H9 (cell line): ENCODE measurements around the gene RNGTT. TPM values are rescaled to one million over a fixed set of nuclear protein-coding genes. Genes with fewer than 3 reads are reported as not detected.

ENCODE experiments used
- DNase-seq: peaks from one replicate; pipeline ENCODE4 v3.0.0-alpha.2; 2017
- H2AFZ ChIP-seq: one replicate; pipeline ENCODE4 v1.6.1; 2013; ENCODE audit warnings: mild to moderate bottlenecking, low read length, control low read depth, moderate library complexity
- H2AK5ac ChIP-seq: 2 replicates; pipeline ENCODE4 v1.6.1; 2013; ENCODE audit warnings: low read length, control low read depth, mixed read lengths; ENCODE audit not compliant: insufficient read length
- H2BK120ac ChIP-seq: one replicate; pipeline ENCODE4 v1.6.1; 2013; ENCODE audit warnings: low read depth, mild to moderate bottlenecking, low read length, control low read depth, inconsistent platforms; ENCODE audit not compliant: poor library complexity, severe bottlenecking
- H2BK12ac ChIP-seq: 2 replicates; pipeline ENCODE4 v1.6.1; 2013; ENCODE audit warnings: low read length, control low read depth, mixed read lengths, low read depth; ENCODE audit not compliant: insufficient read length
- H2BK15ac ChIP-seq: 2 replicates; pipeline ENCODE4 v1.6.1; 2013; ENCODE audit warnings: low read depth, low read length, control low read depth
- H2BK20ac ChIP-seq: one replicate; pipeline ENCODE4 v1.6.1; 2013; ENCODE audit warnings: low read depth, mild to moderate bottlenecking, low read length, control low read depth, inconsistent platforms; ENCODE audit not compliant: poor library complexity, severe bottlenecking
- H2BK5ac ChIP-seq: 2 replicates; pipeline ENCODE4 v1.6.1; 2013; ENCODE audit warnings: low read length, control low read depth, mixed read lengths; ENCODE audit not compliant: insufficient read length
- H3K14ac ChIP-seq: 2 replicates; pipeline ENCODE4 v1.6.1; 2013; ENCODE audit warnings: low read length, control low read depth; ENCODE audit not compliant: insufficient read depth
- H3K18ac ChIP-seq: 2 replicates; pipeline ENCODE4 v1.6.1; 2013; ENCODE audit warnings: low read depth, mild to moderate bottlenecking, mixed read lengths, low read length, control low read depth; ENCODE audit not compliant: insufficient read length
- H3K23ac ChIP-seq: 2 replicates; pipeline ENCODE4 v1.6.1; 2013; ENCODE audit warnings: low read length, control low read depth, mixed read lengths, low read depth; ENCODE audit not compliant: insufficient read length
- H3K23me2 ChIP-seq: 2 replicates; pipeline ENCODE4 v1.6.1; 2013; ENCODE audit warnings: low read depth, mild to moderate bottlenecking, mixed read lengths, low read length, control low read depth; ENCODE audit not compliant: insufficient read length, poor library complexity, severe bottlenecking
- H3K27ac ChIP-seq: 2 replicates; pipeline ENCODE4 v1.5.1; 2013; ENCODE audit warnings: low read length, control low read depth, mixed read lengths, low read depth; ENCODE audit not compliant: insufficient read length
- H3K27me3 ChIP-seq: 2 replicates; pipeline ENCODE4 v1.6.1; 2013; ENCODE audit warnings: low read length, control low read depth, inconsistent platforms; ENCODE audit not compliant: insufficient read depth
- H3K4ac ChIP-seq: 2 replicates; pipeline ENCODE4 v1.6.1; 2013; ENCODE audit warnings: low read depth, mild to moderate bottlenecking, control low read depth, inconsistent platforms, low read length, moderate library complexity
- H3K4me1 ChIP-seq: 2 replicates; pipeline ENCODE4 v1.6.1; 2013; ENCODE audit warnings: low read length, control low read depth, inconsistent platforms; ENCODE audit not compliant: insufficient read depth
- H3K4me2 ChIP-seq: 2 replicates; pipeline ENCODE4 v1.6.1; 2013; ENCODE audit warnings: low read length, control low read depth, mixed read lengths; ENCODE audit not compliant: insufficient read length, insufficient read depth
- H3K56ac ChIP-seq: 2 replicates; pipeline ENCODE4 v1.6.1; 2013; ENCODE audit warnings: low read depth, mild to moderate bottlenecking, mixed read lengths, low read length, control low read depth; ENCODE audit not compliant: insufficient read length
- H3K79me1 ChIP-seq: 2 replicates; pipeline ENCODE4 v1.6.1; 2013; ENCODE audit warnings: low read depth, mild to moderate bottlenecking, moderate library complexity, low read length, control low read depth, inconsistent platforms; ENCODE audit not compliant: insufficient read depth, poor library complexity, severe bottlenecking
- H3K79me2 ChIP-seq: 2 replicates; pipeline ENCODE4 v1.6.1; 2013; ENCODE audit warnings: low read length, control low read depth, inconsistent platforms; ENCODE audit not compliant: insufficient read depth
- H3K9ac ChIP-seq: 2 replicates; pipeline ENCODE4 v1.6.1; 2013; ENCODE audit warnings: low read length, control low read depth, mixed read lengths; ENCODE audit not compliant: insufficient read length; ENCODE audit errors: extremely low read depth
- H3K9me3 ChIP-seq: one replicate; pipeline ENCODE4 v1.6.1; 2013; ENCODE audit warnings: low read depth, low read length, inconsistent platforms; ENCODE audit not compliant: control insufficient read depth
- H3T11ph ChIP-seq: one replicate; pipeline ENCODE4 v1.6.1; 2013; ENCODE audit warnings: mild to moderate bottlenecking, low read length, control low read depth, inconsistent platforms
- H4K20me1 ChIP-seq: one replicate; pipeline ENCODE4 v1.6.1; 2013; ENCODE audit not compliant: control insufficient read depth, insufficient read length, insufficient read depth
- H4K5ac ChIP-seq: 2 replicates; pipeline ENCODE4 v1.6.1; 2013; ENCODE audit warnings: low read depth, mild to moderate bottlenecking, mixed read lengths, low read length, control low read depth; ENCODE audit not compliant: insufficient read length
- H4K8ac ChIP-seq: replicated peaks from 2 replicates; pipeline ENCODE4 v1.6.1; 2013; ENCODE audit warnings: low read length, control low read depth, mixed read lengths, low read depth; ENCODE audit not compliant: insufficient read length
- H4K91ac ChIP-seq: 2 replicates; pipeline ENCODE4 v1.6.1; 2013; ENCODE audit warnings: low read depth, mild to moderate bottlenecking, moderate library complexity, mixed read lengths, low read length, control low read depth; ENCODE audit not compliant: insufficient read length
- H3K27ac Mint-ChIP-seq, 3 experiments: 2 replicates in 2 of 3; 3 replicates in 1 of 3; pipeline ENCODE4 v1.8.0; 2020 to 2021; ENCODE audit warnings: mixed read lengths in 3 of 3, mild to moderate bottlenecking in 1 of 3, moderate library complexity in 1 of 3
- H3K27me3 Mint-ChIP-seq: 2 replicates; pipeline ENCODE4 v1.8.0; 2021; ENCODE audit warnings: low read depth, mild to moderate bottlenecking, moderate library complexity, mixed read lengths
- H3K36me3 Mint-ChIP-seq, 3 experiments: 2 replicates in 2 of 3; 3 replicates in 1 of 3; pipeline ENCODE4 v1.8.0; 2020 to 2021; ENCODE audit warnings: low read depth in 3 of 3, mixed read lengths in 3 of 3; ENCODE audit not compliant: insufficient read depth in 1 of 3
- H3K4me1 Mint-ChIP-seq, 2 experiments: 2 replicates each; pipeline ENCODE4 v1.8.0; 2020; ENCODE audit warnings: mixed read lengths in 2 of 2
- H3K4me3 Mint-ChIP-seq, 2 experiments: 2 replicates in 1 of 2; 3 replicates in 1 of 2; pipeline ENCODE4 v1.8.0; 2020 to 2021; ENCODE audit warnings: mild to moderate bottlenecking in 2 of 2, mixed read lengths in 2 of 2, moderate library complexity in 1 of 2
- H3K9me3 Mint-ChIP-seq, 2 experiments: 2 replicates in 1 of 2; 3 replicates in 1 of 2; pipeline ENCODE4 v1.8.0; 2020; ENCODE audit warnings: mild to moderate bottlenecking in 2 of 2, mixed read lengths in 2 of 2, moderate library complexity in 1 of 2
- WGBS: extraction: QIAGEN DNeasy Blood & Tissue Kit; methylation state at CpG from one replicate; pipeline ENCODE4 v1.1.7; 2013; ENCODE audit warnings: missing lambda C conversion rate, low lambda C conversion rate, mixed read lengths; ENCODE audit not compliant: insufficient read length; ENCODE audit errors: extremely low coverage; 5-methylcytosine and 5-hydroxymethylcytosine counted together
- total RNA-seq: library from RNA; stranded (reverse); gene quantifications from 2 replicates; pipeline ENCODE4 v1.2.1, GENCODE V29; 2021
- TF ChIP-seq, protein P1 (sequence below): fragments of 200-600 bp; sonication (generic); conservative IDR thresholded peaks from 3 replicates; pipeline ENCODE4 v1.8.0; 2021; ENCODE audit warnings: antibody characterized with exemption, mild to moderate bottlenecking

The RNGTT gene
- total RNA-seq, 1 experiment from 2014 or later: 20.5 TPM

DNA sequence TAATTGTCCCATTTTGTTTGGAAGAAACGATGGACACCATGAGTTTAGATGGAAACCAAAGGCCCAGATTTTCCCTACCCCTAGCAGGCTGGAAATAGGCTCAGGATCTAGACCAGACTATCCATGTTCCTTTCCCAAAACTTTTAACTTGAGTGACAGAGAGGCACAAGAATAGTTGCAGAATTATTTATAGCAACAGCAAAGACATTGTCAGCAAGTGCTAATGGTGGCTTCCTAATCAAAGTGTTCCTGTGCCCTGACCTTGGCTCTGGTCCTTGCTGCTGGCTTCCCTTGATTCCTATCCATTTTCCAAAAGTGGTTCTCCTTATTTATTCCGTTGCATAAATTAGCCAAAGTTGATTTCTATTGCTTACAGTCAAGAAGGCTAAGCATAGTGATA, 103.1 kb downstream of the RNGTT start:
- Histone ChIP-seq H4K20me1 (no peaks in the 10 kb centered on the region), H3K56ac (no peak overlapping the region), H3K4me2 (no peak overlapping the region), H3K27ac (no peak overlapping the region), H3K23ac (no peak overlapping the region), H3K79me2 (no peaks in the 10 kb centered on the region; the same call in 1 of the 2 replicates), H3K9ac (no peak overlapping the region), H3K27me3 (no peaks in the 10 kb centered on the region), H3K14ac (no peak overlapping the region), H3K18ac (no peak overlapping the region), H2AFZ (no peak overlapping the region), H2BK12ac (peak overlapping the region; percentile 14), H3K23me2 (no peaks in the 10 kb centered on the region), H3K9me3 (no peaks in the 10 kb centered on the region), H3T11ph (no peak overlapping the region), H2BK5ac (no peak overlapping the region), H2BK120ac (no peak overlapping the region), H4K5ac (no peak overlapping the region), H2AK5ac (no peak overlapping the region), H3K4ac (no peak overlapping the region), H3K79me1 (no peaks in the 10 kb centered on the region), H2BK15ac (no peak overlapping the region), H4K91ac (no peak overlapping the region), H4K8ac (no peak overlapping the region), H3K4me1 (no peaks in the 10 kb centered on the region), H2BK20ac (no peak overlapping the region)
- WGBS: no CpG with 5 or more reads among the region's 2 CpGs
- H3K9me3 Mint-ChIP-seq: no peaks in the 10 kb centered on the region
- no peak overlapping the region for H3K4me3 Mint-ChIP-seq
- H3K27me3 Mint-ChIP-seq: no peaks in the 10 kb centered on the region
- no peaks in the 10 kb centered on the region for H3K4me1 Mint-ChIP-seq
- H3K27ac Mint-ChIP-seq: no peak overlapping the region
- H3K36me3 Mint-ChIP-seq: peaks cover 0 to 5% (median 0%) of the 10 kb centered on the region in 3 experiments; a peak in 1 of 7 replicates
- no peak for DNase-seq
- TF ChIP-seq, protein P1, sequence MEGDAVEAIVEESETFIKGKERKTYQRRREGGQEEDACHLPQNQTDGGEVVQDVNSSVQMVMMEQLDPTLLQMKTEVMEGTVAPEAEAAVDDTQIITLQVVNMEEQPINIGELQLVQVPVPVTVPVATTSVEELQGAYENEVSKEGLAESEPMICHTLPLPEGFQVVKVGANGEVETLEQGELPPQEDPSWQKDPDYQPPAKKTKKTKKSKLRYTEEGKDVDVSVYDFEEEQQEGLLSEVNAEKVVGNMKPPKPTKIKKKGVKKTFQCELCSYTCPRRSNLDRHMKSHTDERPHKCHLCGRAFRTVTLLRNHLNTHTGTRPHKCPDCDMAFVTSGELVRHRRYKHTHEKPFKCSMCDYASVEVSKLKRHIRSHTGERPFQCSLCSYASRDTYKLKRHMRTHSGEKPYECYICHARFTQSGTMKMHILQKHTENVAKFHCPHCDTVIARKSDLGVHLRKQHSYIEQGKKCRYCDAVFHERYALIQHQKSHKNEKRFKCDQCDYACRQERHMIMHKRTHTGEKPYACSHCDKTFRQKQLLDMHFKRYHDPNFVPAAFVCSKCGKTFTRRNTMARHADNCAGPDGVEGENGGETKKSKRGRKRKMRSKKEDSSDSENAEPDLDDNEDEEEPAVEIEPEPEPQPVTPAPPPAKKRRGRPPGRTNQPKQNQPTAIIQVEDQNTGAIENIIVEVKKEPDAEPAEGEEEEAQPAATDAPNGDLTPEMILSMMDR: no peak
